GM21526 (cell line): ENCODE data around the gene HIPK3.
"Not testable (repeated sequence)": the region's sequence is repeated elsewhere in the genome, so short reads cannot be mapped to it uniquely, and the experiment has no call there.

Experiments
- ATAC-seq: cut with Tn5 transposase; IDR thresholded peaks from one replicate; pipeline ENCODE4 v1.9.1; 2021; ENCODE audit warnings: moderate library complexity; ENCODE audit not compliant: unreplicated experiment, low FRiP score

HIPK3 gene

GRCh38 chr11:33296695-33297094 lies 39.5 kb downstream of the HIPK3 start:
- ATAC-seq: no peak

- no peak for ATAC-seq
Measured at GRCh38 chr11:33303541-33303940, 46.4 kb downstream of the HIPK3 start.

GRCh38 chr11:33306821-33307220 lies 49.6 kb downstream of the HIPK3 start:
- not testable (repeated sequence) for ATAC-seq

- ATAC-seq: no peak
Measured at GRCh38 chr11:33307984-33308383, 50.8 kb downstream of the HIPK3 start.

GRCh38 chr11:33309118-33309517 lies 51.9 kb downstream of the HIPK3 start:
- ATAC-seq: no peak

GRCh38 chr11:33310720-33311500 lies 53.7 kb downstream of the HIPK3 start:
- no peak for ATAC-seq

- no peak for ATAC-seq
Measured at GRCh38 chr11:33311680-33312079, 54.5 kb downstream of the HIPK3 start.

GRCh38 chr11:33315822-33316221 lies 58.6 kb downstream of the HIPK3 start:
- ATAC-seq: no peak

- no peak for ATAC-seq
Measured at GRCh38 chr11:33317662-33318061, 60.5 kb downstream of the HIPK3 start.

- no peak for ATAC-seq
Measured at GRCh38 chr11:33320016-33320813, 63.0 kb downstream of the HIPK3 start.

- no peak for ATAC-seq
Measured at GRCh38 chr11:33320814-33321330, 63.7 kb downstream of the HIPK3 start.

- no peak for ATAC-seq
Measured at GRCh38 chr11:33321422-33321821, 64.2 kb downstream of the HIPK3 start.

GRCh38 chr11:33323421-33323820 lies 66.2 kb downstream of the HIPK3 start:
- no peak for ATAC-seq

GRCh38 chr11:33324302-33324985 lies 67.3 kb downstream of the HIPK3 start:
- ATAC-seq: no peak

GRCh38 chr11:33325451-33325850 lies 68.3 kb downstream of the HIPK3 start:
- ATAC-seq: no peak

GRCh38 chr11:33329705-33330329 lies 72.6 kb downstream of the HIPK3 start:
- peak; percentile 66 for ATAC-seq

- ATAC-seq: no peak
Measured at GRCh38 chr11:33333816-33334215, 76.6 kb downstream of the HIPK3 start.

- no peak for ATAC-seq
Measured at GRCh38 chr11:33334627-33335026, 77.4 kb downstream of the HIPK3 start.

- ATAC-seq: no peak
Measured at GRCh38 chr11:33339247-33339646, 82.1 kb downstream of the HIPK3 start.

GRCh38 chr11:33344611-33345010 lies 87.4 kb downstream of the HIPK3 start:
- ATAC-seq: no peak
